HG02763 (cell line): ENCODE measurements around the gene PPP1R12A.
A peak's percentile ranks its signal among the peaks of the same experiment; 100 is the strongest.

Experiments used
- ATAC-seq: cut with Tn5 transposase; IDR thresholded peaks from one replicate; pipeline ENCODE4 v1.9.1; 2021; ENCODE audit warnings: mild to moderate bottlenecking, moderate library complexity; ENCODE audit not compliant: unreplicated experiment

PPP1R12A gene

DNA sequence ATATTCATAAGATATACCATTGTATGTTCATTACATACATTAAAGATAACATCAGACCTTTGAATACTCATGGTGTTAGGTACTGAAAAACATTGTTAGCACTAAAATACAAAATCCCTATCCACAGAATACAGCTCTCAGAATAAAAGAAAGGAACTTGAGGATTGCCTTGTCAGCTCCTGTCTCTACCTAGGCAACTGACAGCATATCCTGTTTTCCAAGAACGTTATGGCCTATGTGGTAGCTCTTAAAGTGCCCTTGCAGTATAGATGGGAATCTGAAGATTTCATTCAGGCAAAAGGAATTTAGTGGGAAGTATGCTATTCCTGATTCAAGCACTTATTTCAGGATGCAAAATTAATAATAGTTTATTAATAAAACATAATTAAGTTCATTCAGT, 1.8 kb upstream of the PPP1R12A start:
- ATAC-seq: no peak

DNA sequence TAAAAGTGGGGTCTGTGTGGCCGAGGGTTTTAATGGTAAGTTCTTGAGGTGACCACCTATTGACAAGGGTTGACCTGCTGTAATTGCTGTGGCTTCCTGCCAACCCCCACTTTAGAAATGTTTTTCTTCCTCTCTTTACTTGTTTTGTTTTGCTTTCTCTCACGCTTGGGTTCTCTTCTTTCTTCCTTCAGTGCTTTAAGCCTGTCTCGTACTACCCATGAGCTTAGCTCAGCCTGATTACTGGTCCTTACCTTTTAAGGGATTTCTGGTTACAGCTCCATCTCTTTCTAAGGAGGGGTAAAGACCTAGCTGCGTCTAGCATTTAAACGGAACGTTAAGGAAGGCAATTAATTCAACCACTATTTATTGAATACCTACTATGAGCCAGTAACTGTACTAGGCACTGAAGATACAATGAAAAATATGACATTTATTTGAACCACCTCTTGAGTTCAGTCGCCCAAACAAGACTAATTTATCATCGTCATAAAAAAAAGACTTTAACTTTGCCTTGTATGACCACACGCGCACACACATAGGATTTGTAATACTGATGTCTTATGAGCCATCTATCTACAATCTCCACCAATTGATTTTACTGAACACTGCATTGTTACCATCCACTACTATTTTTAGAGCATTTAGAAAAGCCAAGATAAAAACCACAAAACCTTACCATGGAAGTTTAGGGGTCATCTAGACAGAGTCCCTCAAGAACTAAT, 888 bp upstream of the PPP1R12A start:
- ATAC-seq: peak; percentile 18

- ATAC-seq: peak; percentile 12
Measured at GRCh38 chr12:79934281-79935020, 446 bp downstream of the PPP1R12A start.

DNA sequence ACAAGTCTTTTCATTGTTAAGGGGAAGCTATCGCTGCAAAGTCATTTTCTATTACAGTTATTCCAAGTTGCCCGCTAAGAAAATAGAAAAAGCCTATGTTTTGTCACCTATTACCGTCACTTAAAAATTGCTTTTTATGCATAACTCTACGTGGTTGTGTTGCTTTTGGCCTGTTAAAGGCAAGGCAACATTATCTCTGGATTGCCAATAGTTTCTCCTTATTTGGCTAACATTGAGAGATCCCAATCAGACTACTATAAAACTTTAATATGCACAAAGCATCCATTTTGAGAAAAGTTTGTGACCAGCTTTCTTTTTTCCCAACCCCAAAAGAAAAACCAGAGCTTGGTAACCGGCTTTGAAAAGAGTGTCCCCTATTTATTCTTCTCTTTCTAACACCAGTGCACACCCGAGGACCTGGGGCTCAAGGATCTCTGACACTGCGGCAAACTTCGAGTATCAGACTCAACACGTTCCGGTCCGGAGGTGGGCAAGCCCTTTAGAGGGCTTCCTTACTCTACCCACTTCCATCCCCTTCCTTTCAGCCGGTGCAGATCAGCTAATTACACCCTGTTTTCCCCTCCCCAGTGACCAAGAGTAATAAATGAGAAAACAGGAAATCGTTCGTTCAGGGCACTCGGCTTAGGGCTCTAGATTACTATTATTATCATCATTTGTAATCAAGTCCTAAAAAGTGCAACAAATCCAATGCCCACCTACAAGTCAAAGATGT, 1.2 kb downstream of the PPP1R12A start:
- no peak for ATAC-seq

DNA sequence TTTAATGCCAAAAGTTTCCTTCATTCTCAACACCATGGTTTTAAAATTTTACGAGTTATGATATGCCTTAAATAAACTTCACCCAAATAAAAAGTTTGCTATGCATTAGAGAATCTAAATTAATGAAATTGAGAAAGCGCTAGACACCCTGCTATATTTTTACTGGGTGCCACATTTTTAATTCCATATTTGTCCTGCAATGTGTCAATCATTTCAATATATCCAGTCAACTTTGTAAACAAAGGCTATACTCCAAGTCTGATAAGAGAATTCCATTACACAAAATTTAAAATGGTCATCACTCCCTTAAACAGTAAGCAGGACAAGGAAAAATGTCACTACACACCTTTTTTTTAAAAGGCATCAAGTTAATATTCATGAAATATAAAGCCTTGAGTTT, 1.9 kb downstream of the PPP1R12A start:
- ATAC-seq: no peak

DNA sequence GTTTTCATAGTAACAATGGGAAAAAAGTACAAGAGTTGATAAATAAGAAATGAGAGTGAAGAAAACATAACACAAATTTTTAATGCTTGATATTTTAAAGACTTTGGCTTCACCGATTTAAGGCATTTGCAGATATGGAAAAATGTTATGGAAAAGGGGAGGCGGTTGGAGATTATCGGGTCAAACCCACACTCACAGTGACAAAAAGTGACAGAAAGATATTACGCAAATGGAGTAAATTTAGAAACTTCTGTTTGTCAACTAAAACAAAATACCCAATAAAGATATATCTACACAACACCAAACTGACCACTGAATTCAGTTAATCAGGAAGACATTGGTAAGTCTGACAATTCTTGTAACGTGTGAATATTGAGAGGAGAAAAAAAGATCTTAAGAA, 2.5 kb downstream of the PPP1R12A start:
- ATAC-seq: no peak

- ATAC-seq: no peak
Measured at GRCh38 chr12:79929065-79929464, 5.8 kb downstream of the PPP1R12A start.

- ATAC-seq: peak; percentile 98
Measured at GRCh38 chr12:79927772-79928474, 7.0 kb downstream of the PPP1R12A start.

GRCh38 chr12:79926951-79927350, 7.9 kb downstream of the PPP1R12A start:
- no peak for ATAC-seq

GRCh38 chr12:79925492-79925891, 9.4 kb downstream of the PPP1R12A start:
- ATAC-seq: no peak

DNA sequence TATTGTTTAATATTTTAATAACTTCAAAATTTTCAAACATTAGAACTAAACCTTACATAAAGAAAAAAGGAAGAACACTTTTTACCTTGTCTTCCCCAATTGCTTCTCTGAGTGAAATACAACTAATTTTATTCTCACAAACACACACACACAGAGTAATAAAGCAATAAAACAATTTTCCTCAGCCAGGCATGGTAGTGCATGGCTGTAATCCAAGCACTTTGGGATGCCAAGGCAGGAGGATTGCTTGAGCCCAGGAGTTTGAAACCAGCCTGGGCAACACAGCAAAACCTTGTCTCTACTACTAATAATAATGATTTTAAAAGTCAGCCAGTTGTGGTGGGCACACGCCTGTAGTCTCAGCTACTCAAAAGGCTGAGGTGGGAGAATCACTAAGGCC, 13.1 kb downstream of the PPP1R12A start:
- no peak for ATAC-seq

GRCh38 chr12:79920421-79921238, 14.3 kb downstream of the PPP1R12A start:
- no peak for ATAC-seq

DNA sequence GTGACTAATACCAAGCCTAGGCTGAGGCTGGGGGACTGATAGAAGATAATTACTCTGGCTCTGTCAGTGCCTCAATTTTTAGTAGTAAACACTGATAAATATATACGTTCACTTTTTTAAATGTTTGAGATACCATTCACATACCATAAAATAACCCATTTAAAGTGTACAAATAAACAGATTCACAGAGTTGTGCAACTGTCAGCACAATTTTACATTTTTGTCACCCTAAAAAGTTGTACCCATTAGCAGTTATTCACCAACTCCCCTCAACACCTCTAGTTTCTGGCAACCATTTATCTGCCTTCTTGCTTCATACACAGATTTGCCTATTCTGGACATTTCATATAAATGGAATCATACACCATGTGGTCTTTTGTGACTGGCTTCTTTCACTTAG, 15.1 kb downstream of the PPP1R12A start:
- ATAC-seq: no peak

DNA sequence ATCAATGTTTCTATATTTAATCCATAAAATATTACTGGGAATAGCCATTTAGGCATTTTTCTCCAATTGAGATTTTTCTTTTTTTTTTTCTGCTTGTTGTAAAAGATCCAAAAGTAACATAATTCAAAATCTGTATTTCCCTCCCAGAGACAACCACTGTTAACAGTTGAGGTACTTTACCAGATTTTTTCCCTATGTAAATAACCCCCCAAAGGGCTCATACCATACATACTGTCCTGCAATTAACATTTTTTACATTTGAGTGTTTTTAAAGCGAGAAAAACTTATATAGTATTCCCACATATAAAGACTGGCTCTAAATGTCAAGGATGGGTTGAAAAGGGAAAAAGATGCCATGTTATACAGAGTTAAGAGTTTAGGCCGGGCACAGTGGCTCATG, 18.1 kb downstream of the PPP1R12A start:
- ATAC-seq: no peak

DNA sequence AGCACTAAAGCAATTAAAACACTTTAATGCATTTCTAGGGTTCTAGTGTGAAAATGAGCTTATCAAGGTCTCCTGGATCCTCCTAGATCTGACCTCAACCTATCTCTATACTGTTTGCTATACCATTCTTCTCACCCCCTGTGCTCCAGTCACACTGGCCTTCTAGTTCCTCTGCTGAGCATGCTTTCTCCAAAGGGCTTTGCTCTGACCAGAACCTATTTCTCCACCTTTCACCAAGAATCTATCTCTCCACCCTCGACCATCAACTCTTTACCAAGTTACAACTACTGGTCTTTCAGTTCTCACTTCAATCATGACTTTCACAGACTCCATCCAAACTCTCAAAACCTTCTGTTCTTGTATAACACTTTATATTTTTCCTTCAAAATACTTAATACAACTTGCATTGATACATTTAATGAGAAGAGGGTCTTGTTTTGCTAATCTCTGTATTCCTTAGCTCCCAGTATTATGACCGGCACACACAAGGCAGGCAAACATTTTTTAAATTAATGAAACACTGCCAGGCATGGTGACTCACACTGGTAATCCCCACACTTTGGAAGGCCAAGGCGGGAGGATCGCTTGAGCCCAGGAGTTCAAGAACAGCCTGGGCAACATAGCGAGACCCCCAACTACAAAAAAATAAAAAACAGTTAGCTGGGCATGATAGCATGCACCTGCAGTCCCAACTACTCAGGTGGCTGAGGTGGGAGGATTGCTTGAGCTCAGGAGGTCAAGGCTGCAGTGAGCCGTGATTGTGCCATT, 22.8 kb downstream of the PPP1R12A start:
- no peak for ATAC-seq

DNA sequence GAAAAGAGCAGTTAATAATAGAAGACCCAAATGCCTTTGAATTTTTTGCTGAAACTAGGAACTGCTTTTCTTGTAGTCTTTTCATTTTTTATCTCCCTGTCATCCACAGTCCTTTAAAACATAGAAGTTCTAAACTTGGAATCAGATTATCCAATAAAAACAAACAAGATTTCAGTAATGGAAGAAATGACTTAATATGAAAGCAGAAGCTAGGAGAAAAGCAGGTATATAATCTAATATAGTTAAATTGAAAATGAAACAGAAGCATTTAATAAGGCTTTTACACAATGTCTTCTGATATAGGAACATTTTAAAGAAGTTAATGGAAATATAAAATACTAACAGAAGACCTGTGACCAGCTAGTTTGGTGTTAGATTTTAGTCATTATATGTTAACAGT, 26.5 kb downstream of the PPP1R12A start:
- ATAC-seq: no peak

DNA sequence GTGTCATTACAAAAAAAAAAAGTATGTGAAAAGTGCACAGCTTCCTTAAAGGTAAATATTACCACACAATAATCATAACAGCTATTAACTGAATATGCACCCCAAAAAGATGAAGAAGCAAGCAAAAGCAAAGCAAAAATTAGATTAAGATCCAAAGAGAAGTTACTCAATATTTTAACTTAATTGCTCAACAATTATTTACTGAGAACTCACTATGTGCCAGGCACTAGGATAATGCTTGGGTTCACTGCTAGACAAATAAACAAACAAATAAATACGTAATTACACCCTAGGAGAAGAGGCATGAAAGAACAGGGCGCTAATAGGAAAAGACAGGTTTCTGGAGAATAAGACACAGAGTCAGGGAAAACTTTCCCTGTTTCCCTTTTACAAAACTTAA, 33.4 kb downstream of the PPP1R12A start:
- no peak for ATAC-seq

GRCh38 chr12:79900951-79901350, 33.9 kb downstream of the PPP1R12A start:
- no peak for ATAC-seq

DNA sequence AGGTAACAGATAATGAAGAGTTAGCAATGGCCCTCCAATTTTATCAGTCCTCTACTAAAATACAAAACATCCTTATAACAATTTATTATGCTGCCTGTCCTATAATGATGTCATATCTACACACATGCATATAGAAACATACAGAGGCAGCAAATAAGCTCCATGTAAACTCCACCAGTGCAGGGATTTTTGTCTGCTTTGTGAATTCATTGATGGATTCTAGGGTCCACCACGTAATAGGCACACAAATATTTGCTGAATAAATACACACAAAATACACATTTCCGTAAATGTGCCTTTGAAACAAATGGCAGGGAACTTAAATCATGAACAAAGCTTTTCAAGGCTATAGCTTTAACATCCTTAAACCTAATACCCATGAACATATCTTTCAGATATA, 34.7 kb downstream of the PPP1R12A start:
- ATAC-seq: no peak

DNA sequence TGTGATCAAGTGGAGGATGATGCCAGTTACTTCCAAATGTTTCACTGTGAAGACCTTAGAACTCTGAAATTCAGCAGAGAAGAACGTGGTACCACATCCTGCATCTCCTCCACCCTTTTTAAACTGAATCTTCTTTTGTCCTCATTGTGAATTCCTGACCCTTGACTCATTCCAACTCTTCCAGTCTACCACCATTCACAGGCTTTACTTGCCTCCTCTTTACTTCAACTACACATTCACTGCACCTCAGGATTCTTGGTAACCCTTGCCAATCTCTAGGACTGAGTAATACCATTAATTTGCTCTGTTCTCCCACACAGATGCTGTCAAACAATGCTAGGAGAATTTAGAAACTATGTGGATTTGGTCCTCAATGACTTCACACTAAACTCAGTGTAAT, 37.3 kb downstream of the PPP1R12A start:
- ATAC-seq: no peak
